CD4-positive, alpha-beta T cell treated with Interleukin-17A for 4 hours (primary cell): ENCODE results near the gene PKD1L1.
"Not testable (repeated sequence)": the region's sequence is repeated elsewhere in the genome, so short reads cannot be mapped to it uniquely, and the experiment has no call there.

Experiments used
- DNase-seq: peaks from one replicate; pipeline ENCODE4 v3.0.0-alpha.2; 2020; ENCODE audit warnings: mixed read lengths

PKD1L1 gene

GRCh38 chr7:47954231-47954911 is 6.1 kb upstream of the PKD1L1 start:
- DNase-seq: no peak

- no peak for DNase-seq
These were observed 5.6 kb upstream of the PKD1L1 start for GRCh38 chr7:47953822-47954221.

- no peak for DNase-seq
These were observed 4.0 kb upstream of the PKD1L1 start for GRCh38 chr7:47952224-47952623.

DNA sequence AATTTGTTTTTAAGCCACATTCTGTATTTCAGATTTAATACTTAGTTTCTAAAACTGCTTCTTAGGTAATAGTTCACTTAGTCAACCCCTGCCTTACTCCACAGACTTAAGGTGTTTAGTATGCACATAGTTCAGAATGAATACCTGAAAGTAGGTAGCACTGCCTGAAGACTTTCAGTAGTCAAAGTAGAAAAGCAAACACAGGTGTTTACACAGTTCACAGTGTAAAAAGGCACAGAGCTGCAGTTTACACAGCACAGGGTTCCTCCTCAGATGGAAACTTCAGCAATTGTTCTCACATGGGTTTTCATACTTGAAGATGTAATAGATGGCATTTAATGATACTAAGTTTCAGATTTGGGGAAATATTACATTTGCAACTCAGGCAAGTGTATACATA is 3.1 kb upstream of the PKD1L1 start:
- DNase-seq: no peak

- DNase-seq: no peak
These were observed 2.4 kb upstream of the PKD1L1 start for GRCh38 chr7:47950714-47951113.

GRCh38 chr7:47949703-47950102 is 1.4 kb upstream of the PKD1L1 start:
- DNase-seq: no peak

- DNase-seq: no peak
These were observed 914 bp downstream of the PKD1L1 start for GRCh38 chr7:47947355-47947749.

- no peak for DNase-seq
These were observed 1.5 kb downstream of the PKD1L1 start for GRCh38 chr7:47946581-47947354.

- peak; percentile 84 for DNase-seq
These were observed 2.8 kb downstream of the PKD1L1 start for GRCh38 chr7:47945261-47946015.

GRCh38 chr7:47944536-47945260 is 3.6 kb downstream of the PKD1L1 start:
- DNase-seq: no peak

GRCh38 chr7:47943676-47944474 is 4.4 kb downstream of the PKD1L1 start:
- DNase-seq: no peak

- DNase-seq: not testable (repeated sequence)
These were observed 5.6 kb downstream of the PKD1L1 start for GRCh38 chr7:47942651-47943050.

DNA sequence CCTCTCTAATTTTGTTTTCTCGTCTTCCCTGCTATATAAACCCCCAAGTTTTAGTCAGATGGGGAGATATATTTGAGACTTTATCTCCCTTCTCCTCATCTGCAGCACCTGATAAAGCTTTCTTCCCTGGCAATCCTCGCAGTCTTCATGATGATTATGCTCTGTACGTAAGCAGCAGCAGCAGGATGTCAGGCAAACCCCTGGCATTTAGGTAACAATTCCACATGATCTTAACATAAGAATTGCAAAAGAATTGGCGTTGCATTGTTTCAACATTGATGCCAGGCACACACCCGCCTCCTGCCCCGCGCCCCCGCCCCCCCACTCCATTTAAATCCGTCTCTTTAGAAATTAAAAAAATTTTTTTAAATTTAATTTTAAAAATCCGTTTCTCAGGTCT is 6.1 kb downstream of the PKD1L1 start:
- no peak for DNase-seq

DNA sequence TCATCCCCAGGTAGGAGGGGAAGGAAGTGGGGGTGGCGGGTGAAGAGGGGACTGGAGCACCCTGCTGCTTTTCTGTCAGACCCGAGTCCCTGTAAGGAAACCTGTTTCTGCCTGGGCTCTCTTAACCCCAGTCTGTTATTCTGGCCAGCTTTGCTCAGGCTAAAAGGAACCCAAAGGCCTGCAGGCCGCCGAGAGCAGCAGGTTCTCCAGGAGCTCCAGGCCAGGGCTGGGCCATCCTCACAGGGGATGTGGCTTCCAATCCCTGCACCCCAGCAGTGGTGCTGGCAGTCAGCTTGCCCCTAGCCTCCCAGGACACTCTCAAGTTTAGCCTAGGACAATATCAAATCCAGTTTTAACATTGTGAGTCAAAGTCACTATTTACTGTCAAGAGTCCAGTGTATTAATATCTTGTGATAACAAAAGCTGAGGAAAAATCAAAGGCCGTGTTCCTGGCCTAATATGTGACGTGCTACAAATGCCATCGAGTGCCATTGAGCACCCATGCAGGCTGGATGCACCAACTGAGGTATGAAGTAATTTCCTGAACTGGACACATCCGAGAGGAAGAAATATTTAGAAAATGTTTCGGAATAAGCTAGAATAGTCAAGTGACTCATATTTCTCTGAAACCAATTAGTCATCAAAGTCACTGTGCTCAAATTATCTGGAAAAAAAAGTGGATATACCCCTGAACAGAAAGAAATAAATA is 7.0 kb downstream of the PKD1L1 start:
- DNase-seq: no peak

DNA sequence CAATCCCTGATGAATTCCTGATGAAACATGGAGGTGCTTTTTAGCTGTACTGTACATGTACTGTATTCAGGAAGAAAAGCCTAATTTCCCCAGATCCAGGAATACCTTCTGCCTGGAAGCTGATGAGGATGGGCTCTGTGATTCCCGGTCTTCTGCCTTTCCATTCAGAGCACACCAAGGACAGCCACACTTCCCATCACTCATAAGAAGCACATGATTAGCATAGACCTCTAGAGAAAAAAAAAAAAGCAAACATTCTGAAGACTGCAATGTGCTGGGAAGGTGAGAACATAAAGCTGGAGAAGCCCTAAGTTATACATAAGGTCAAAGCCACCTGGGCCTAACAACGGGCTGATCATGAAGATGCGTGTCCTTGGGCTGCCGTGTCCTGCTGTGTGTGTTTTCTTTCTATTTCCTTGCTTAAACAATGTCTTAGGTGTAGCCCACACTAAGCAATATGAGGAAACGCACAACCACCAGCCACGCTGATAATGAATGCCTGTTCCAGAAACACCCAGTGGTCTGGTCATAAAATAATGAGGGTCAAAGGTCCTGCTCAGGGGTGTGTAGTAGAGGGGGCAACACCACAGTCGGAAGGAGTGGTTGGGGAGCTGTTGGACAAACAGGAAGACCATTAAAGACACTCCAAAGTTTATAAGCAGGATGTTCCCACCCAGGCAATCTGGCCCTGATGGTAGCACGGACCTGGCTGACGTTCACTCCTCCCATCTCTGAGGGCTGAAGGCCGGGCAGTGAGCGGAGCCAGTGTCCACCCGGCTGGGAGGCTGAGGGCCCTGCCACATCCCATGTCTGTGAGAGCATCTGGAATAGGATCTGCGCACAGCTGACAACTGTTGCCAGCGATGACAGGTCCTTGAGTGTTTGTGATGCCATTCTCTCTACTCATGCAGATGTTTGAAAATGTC is 7.9 kb downstream of the PKD1L1 start:
- DNase-seq: no peak

GRCh38 chr7:47939425-47940036 is 8.7 kb downstream of the PKD1L1 start:
- no peak for DNase-seq

GRCh38 chr7:47938574-47939165 is 9.6 kb downstream of the PKD1L1 start:
- no peak for DNase-seq

DNA sequence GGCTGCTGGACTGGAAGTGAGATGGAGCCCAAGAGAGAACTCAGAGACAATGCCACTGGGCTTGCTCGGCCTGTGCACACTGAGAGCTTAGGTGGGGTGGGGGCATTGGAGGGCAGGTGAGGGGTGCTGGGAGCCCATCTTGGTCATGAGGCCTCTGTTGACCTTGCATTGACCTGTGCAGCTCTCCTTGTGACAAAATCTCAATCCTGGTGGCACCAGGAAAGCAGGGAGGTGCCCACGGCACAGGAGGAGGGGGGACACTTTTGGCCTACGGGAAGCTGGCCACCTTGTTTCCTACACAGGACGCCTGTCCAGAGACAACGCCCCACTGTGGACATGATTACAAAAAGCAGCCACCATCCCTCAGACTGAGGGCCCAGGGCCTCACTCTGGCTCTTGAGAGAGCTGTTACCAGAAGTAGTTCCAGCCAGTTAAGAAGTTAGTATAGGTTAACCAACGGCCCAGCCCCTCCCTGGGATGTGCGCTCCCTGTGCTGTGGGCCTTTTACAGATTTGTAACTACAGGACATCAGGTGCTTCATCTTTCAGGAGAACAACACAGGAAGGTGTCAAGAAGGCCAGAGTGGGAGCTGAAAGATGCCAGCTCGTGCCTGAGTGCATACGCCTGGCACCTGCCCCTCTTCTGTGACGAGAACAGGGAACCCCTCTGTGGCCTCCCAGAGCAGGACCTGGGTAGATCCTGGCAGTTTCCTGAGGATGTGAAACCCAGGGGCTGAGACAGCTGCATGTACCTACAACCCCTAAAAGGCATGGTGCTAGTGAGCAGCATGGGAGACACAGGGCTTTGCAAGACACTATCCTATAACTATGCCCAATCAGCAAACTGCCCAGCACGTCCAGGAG is 10.3 kb downstream of the PKD1L1 start:
- no peak for DNase-seq
